Prostate gland (tissue), 2 donors: ENCODE results near the gene REEP2.

Source experiments
- POLR2A ChIP-seq: fragments of 450-650 bp; IDR thresholded peaks from one replicate; pipeline ENCODE4 v1.6.1; 2016; ENCODE audit warnings: antibody characterized with exemption, mild to moderate bottlenecking
- POLR2AphosphoS5 ChIP-seq: sonication (generic); formaldehyde crosslinking; IDR thresholded peaks from one replicate; pipeline ENCODE4 v1.6.1; 2017; ENCODE audit warnings: antibody characterized with exemption
- TF ChIP-seq, protein P1 (sequence below), 4 experiments: fragments of 200-600 bp in 2 of 4; fragments of 450-650 bp in 2 of 4; sonication (generic) in 2 of 4; IDR thresholded peaks; 1 replicate in 3 of 4; 2 replicates in 1 of 4; pipeline ENCODE4 v1.5.1; 2016 to 2019; ENCODE audit warnings: antibody characterized with exemption in 4 of 4, mild to moderate bottlenecking in 2 of 4, moderate library complexity in 2 of 4

DNA sequence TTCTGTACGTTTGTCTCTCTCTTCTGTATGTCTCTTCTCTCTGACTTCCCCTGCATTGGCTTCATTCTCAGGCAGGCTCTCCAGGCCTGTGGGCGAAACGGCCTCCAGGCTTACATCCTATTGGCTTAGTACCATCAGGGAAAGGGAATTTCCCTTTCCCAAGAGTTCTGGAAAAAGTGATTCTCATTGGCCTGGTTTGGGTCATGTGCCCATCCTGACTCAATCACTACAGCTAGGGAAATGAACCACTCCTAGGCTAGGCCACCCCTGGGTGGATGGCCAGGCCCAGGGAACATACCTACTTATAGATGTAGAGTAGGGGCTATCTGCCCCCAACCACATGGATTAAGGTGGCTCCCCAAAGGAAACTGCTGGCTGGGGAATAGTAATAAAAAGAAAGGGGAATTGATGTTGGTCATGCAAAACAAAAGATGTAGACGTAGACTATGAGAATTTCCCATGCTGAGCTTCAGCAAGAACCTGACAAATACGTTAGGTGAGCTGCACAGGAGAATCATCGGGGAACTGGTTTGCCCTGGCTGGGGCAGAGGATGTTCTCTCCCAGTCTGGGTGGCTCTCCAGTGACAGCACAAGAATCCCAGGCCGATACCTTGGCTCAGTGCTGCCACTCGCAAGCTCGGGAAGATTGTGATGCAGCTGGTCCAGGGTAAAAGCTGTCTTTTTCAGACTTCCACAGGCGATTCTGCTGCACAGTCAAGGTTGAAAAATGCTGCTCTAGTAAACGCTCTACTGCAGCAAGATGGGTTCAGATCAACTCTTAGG lies 22.7 kb downstream of the REEP2 start:
- TF ChIP-seq POLR2AphosphoS5 (no peak), POLR2A (no peak)
- TF ChIP-seq, protein P1, sequence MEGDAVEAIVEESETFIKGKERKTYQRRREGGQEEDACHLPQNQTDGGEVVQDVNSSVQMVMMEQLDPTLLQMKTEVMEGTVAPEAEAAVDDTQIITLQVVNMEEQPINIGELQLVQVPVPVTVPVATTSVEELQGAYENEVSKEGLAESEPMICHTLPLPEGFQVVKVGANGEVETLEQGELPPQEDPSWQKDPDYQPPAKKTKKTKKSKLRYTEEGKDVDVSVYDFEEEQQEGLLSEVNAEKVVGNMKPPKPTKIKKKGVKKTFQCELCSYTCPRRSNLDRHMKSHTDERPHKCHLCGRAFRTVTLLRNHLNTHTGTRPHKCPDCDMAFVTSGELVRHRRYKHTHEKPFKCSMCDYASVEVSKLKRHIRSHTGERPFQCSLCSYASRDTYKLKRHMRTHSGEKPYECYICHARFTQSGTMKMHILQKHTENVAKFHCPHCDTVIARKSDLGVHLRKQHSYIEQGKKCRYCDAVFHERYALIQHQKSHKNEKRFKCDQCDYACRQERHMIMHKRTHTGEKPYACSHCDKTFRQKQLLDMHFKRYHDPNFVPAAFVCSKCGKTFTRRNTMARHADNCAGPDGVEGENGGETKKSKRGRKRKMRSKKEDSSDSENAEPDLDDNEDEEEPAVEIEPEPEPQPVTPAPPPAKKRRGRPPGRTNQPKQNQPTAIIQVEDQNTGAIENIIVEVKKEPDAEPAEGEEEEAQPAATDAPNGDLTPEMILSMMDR (IDR thresholded peaks at IDR 0.05) = no peak
